WTC11 (cell line): ENCODE results near the gene PSEN2. TPM values are rescaled to one million over a fixed set of nuclear protein-coding genes. Genes with fewer than 3 reads are reported as not detected.

Experiments used
- ATAC-seq: fragments of 200-7000 bp; cut with Tn5 transposase; 2 replicates; pipeline ENCODE4 v1.10.0; 2021; ENCODE audit warnings: mild to moderate bottlenecking, moderate library complexity
- CTCF ChIA-PET: fragments of 300-600 bp; sonication (Branson Sonifier 250); formaldehyde crosslinking; loops from one replicate; lab custom pipeline; 2021; ENCODE audit warnings: antibody characterized with exemption; lab: Charles Lee
- POLR2A ChIA-PET: fragments of 350-600 bp; sonication (Branson Sonifier 250); formaldehyde crosslinking; loops from one replicate; lab custom pipeline; 2021; ENCODE audit warnings: antibody characterized with exemption; lab: Charles Lee
- DNase-seq: peaks from one replicate; pipeline ENCODE4 v3.0.0; 2021; ENCODE audit warnings: low spot score
- H3K27ac Mint-ChIP-seq: 2 replicates; pipeline ENCODE4 v1.8.0; 2021; ENCODE audit warnings: mixed read lengths
- H3K27me3 Mint-ChIP-seq: 2 replicates; pipeline ENCODE4 v1.8.0; 2021; ENCODE audit warnings: low read depth, mild to moderate bottlenecking, moderate library complexity, mixed read lengths
- H3K36me3 Mint-ChIP-seq: 2 replicates; pipeline ENCODE4 v1.8.0; 2021; ENCODE audit warnings: mixed read lengths
- H3K4me1 Mint-ChIP-seq: 2 replicates; pipeline ENCODE4 v1.8.0; 2022; ENCODE audit warnings: mixed read lengths
- H3K4me3 Mint-ChIP-seq: 2 replicates; pipeline ENCODE4 v1.8.0; 2021; ENCODE audit warnings: mild to moderate bottlenecking, moderate library complexity, mixed read lengths
- H3K9me3 Mint-ChIP-seq: 2 replicates; pipeline ENCODE4 v1.8.0; 2021; ENCODE audit warnings: mixed read lengths
- CREM ChIP-seq: sonication (generic); formaldehyde crosslinking; IDR thresholded peaks from 2 replicates; pipeline ENCODE4 v1.8.1; 2022; ENCODE audit warnings: mild to moderate bottlenecking, missing genetic modification reagents, moderate library complexity
- E2F1 ChIP-seq: sonication (generic); formaldehyde crosslinking; IDR thresholded peaks from 2 replicates; pipeline ENCODE4 v1.8.0; 2022; ENCODE audit warnings: mild to moderate bottlenecking, missing genetic modification reagents
- ELF4 ChIP-seq: sonication (generic); formaldehyde crosslinking; IDR thresholded peaks from 2 replicates; pipeline ENCODE4 v1.8.1; 2022; ENCODE audit warnings: low read depth, mild to moderate bottlenecking, moderate library complexity, missing genetic modification reagents
- ESRRA ChIP-seq: sonication (generic); formaldehyde crosslinking; IDR thresholded peaks from 2 replicates; pipeline ENCODE4 v1.8.1; 2022; ENCODE audit warnings: mild to moderate bottlenecking, missing genetic modification reagents, borderline replicate concordance
- FOXK1 ChIP-seq: sonication (generic); formaldehyde crosslinking; IDR thresholded peaks from 2 replicates; pipeline ENCODE4 v1.8.0; 2022; ENCODE audit warnings: mild to moderate bottlenecking, moderate library complexity, missing genetic modification reagents
- FOXP4 ChIP-seq: sonication (generic); formaldehyde crosslinking; IDR thresholded peaks from 2 replicates; pipeline ENCODE4 v1.8.0; 2022; ENCODE audit warnings: mild to moderate bottlenecking, missing genetic modification reagents
- GTF2I ChIP-seq: fragments of 250-450 bp; sonication (Bioruptor Pico); conservative IDR thresholded peaks from 2 replicates; pipeline ENCODE4 v1.4.0; 2021; ENCODE audit warnings: mild to moderate bottlenecking
- IRF1 ChIP-seq: sonication (generic); formaldehyde crosslinking; IDR thresholded peaks from 2 replicates; pipeline ENCODE4 v1.8.0; 2023; ENCODE audit warnings: missing genetic modification reagents
- KAT7 ChIP-seq: sonication (generic); formaldehyde crosslinking; IDR thresholded peaks from 2 replicates; pipeline ENCODE4 v1.8.1; 2023; ENCODE audit warnings: missing genetic modification reagents, mild to moderate bottlenecking, borderline replicate concordance
- MAX ChIP-seq: sonication (generic); formaldehyde crosslinking; IDR thresholded peaks from 2 replicates; pipeline ENCODE4 v1.8.0; 2022; ENCODE audit warnings: mild to moderate bottlenecking, missing genetic modification reagents
- MYBL2 ChIP-seq: sonication (generic); formaldehyde crosslinking; IDR thresholded peaks from 2 replicates; pipeline ENCODE4 v1.8.1; 2023; ENCODE audit warnings: mild to moderate bottlenecking, moderate library complexity, missing genetic modification reagents
- NFYB ChIP-seq: sonication (generic); formaldehyde crosslinking; conservative IDR thresholded peaks from 2 replicates; pipeline ENCODE4 v1.8.0; 2022; ENCODE audit warnings: low read depth, missing genetic modification reagents
- NR1H2 ChIP-seq: sonication (generic); formaldehyde crosslinking; IDR thresholded peaks from 2 replicates; pipeline ENCODE4 v1.9.0; 2021; ENCODE audit warnings: mild to moderate bottlenecking, moderate library complexity, missing genetic modification reagents
- NR2C2 ChIP-seq: sonication (generic); formaldehyde crosslinking; IDR thresholded peaks from 2 replicates; pipeline ENCODE4 v1.8.0; 2022; ENCODE audit warnings: mild to moderate bottlenecking, missing genetic modification reagents
- SP1 ChIP-seq: sonication (generic); formaldehyde crosslinking; conservative IDR thresholded peaks from 2 replicates; pipeline ENCODE4 v1.8.1; 2022; ENCODE audit warnings: missing genetic modification reagents
- ZNF121 ChIP-seq: sonication (generic); formaldehyde crosslinking; IDR thresholded peaks from 2 replicates; pipeline ENCODE4 v1.8.0; 2023; ENCODE audit warnings: missing genetic modification reagents
- ZNF138 ChIP-seq: sonication (generic); formaldehyde crosslinking; conservative IDR thresholded peaks from 2 replicates; pipeline ENCODE4 v1.8.1; 2022; ENCODE audit warnings: mild to moderate bottlenecking, moderate library complexity, missing genetic modification reagents
- ZNF219 ChIP-seq: sonication (generic); formaldehyde crosslinking; IDR thresholded peaks from 2 replicates; pipeline ENCODE4 v1.8.0; 2023; ENCODE audit warnings: missing genetic modification reagents, mild to moderate bottlenecking, borderline replicate concordance
- ZNF232 ChIP-seq: sonication (generic); formaldehyde crosslinking; IDR thresholded peaks from 2 replicates; pipeline ENCODE4 v1.8.0; 2022; ENCODE audit warnings: mild to moderate bottlenecking, missing genetic modification reagents
- ZNF317 ChIP-seq: sonication (generic); formaldehyde crosslinking; IDR thresholded peaks from 2 replicates; pipeline ENCODE4 v1.8.1; 2023; ENCODE audit warnings: low read depth, mild to moderate bottlenecking, moderate library complexity, missing genetic modification reagents, borderline replicate concordance
- ZNF532 ChIP-seq: fragments of 250-450 bp; sonication (Bioruptor Pico); IDR thresholded peaks from 2 replicates; pipeline ENCODE4 v1.9.0; 2021; ENCODE audit warnings: mild to moderate bottlenecking, borderline replicate concordance
- total RNA-seq: library from RNA; stranded (reverse); gene quantifications from 3 replicates; pipeline ENCODE4 v1.2.3, GENCODE V29; 2021

Gene PSEN2
- total RNA-seq, 1 experiment from 2014 or later: 18.4 TPM

- H3K36me3 Mint-ChIP-seq: no peaks in the 10 kb centered on the region
- H3K4me1 Mint-ChIP-seq: peaks cover 8% of the 10 kb centered on the region
- POLR2A ChIA-PET: no interaction called here
- TF ChIP-seq NFYB (CRISPR knock-in tag) (peak; percentile 44; the same call in 1 of the 2 replicates), MAX (CRISPR knock-in tag) (no peak)
- DNase-seq: no peak
- CTCF ChIA-PET: interaction anchor here (1.6 kb wide), 1 partner anchor 81 kb away, joined by 4 read pairs; no protein-coding TSS in a partner anchor
- no peaks in the 10 kb centered on the region for H3K9me3 Mint-ChIP-seq
- no peak overlapping the region for H3K27ac Mint-ChIP-seq
- H3K27me3 Mint-ChIP-seq: no peaks in the 10 kb centered on the region
- peak; percentile 63 for ATAC-seq
- H3K4me3 Mint-ChIP-seq: no peak overlapping the region
These were observed 38.5 kb downstream of the PSEN2 start for GRCh38 chr1:226908913-226909312.

GRCh38 chr1:226912587-226913176 lies 42.3 kb downstream of the PSEN2 start:
- Mint-ChIP-seq H3K27ac (no peak overlapping the region), H3K4me3 (no peak overlapping the region), H3K27me3 (no peaks in the 10 kb centered on the region), H3K36me3 (no peaks in the 10 kb centered on the region), H3K4me1 (peaks cover 5% of the 10 kb centered on the region; the same call in 1 of the 2 replicates), H3K9me3 (no peaks in the 10 kb centered on the region)
- CTCF ChIA-PET: interaction anchor here (0.6 to 2.1 kb wide), 18 partner anchors 10 to 1041 kb away, joined by 3 to 12 read pairs (median 4); partner anchors contain the start of gene COQ8A
- ATAC-seq: peak; percentile 97
- TF ChIP-seq CREM (CRISPR knock-in tag) (0 out of 2 replicates have a peak, but pooled peaks have one; percentile 39), ESRRA (CRISPR knock-in tag) (no peak), ZNF138 (CRISPR knock-in tag) (no peak), ZNF121 (no peak), NR2C2 (CRISPR knock-in tag) (no peak), ELF4 (CRISPR knock-in tag) (no peak), ZNF232 (CRISPR knock-in tag) (0 out of 2 replicates have a peak, but pooled peaks have one; percentile 35), ZNF317 (CRISPR knock-in tag) (no peak)
- POLR2A ChIA-PET: no interaction called here
- peak; percentile 84 for DNase-seq

GRCh38 chr1:226915672-226915995 lies 45.2 kb downstream of the PSEN2 start:
- ATAC-seq (no peak), DNase-seq (no peak)
- Mint-ChIP-seq H3K27ac (no peak overlapping the region), H3K4me1 (0 out of 2 replicates have a peak, but pooled peaks cover 3% of the 10 kb centered on the region), H3K27me3 (no peaks in the 10 kb centered on the region), H3K4me3 (no peak overlapping the region), H3K36me3 (no peaks in the 10 kb centered on the region)
- CTCF ChIA-PET: no interaction called here
- TF ChIP-seq KAT7: no peak
- TF ChIP-seq GTF2I (CRISPR knock-in tag): no peak
- no peak for TF ChIP-seq E2F1 (CRISPR knock-in tag)
- no peak for TF ChIP-seq NR1H2
- TF ChIP-seq CREM (CRISPR knock-in tag): no peak
- TF ChIP-seq FOXK1: no peak
- TF ChIP-seq, all 79 proteins: peak for 0
- H3K9me3 Mint-ChIP-seq: no peaks in the 10 kb centered on the region
- POLR2A ChIA-PET: no interaction called here

- ATAC-seq: no peak
- TF ChIP-seq ZNF532 (CRISPR knock-in tag): no peak
- TF ChIP-seq IRF1 (CRISPR knock-in tag): no peak
- TF ChIP-seq ZNF232 (CRISPR knock-in tag): no peak
- no peak for TF ChIP-seq FOXP4 (CRISPR knock-in tag)
- no peak for TF ChIP-seq KAT7
- TF ChIP-seq MYBL2 (CRISPR knock-in tag): no peak
- no peak for TF ChIP-seq ZNF219 (CRISPR knock-in tag)
- TF ChIP-seq SP1: no peak
- no peak for TF ChIP-seq CREM (CRISPR knock-in tag)
These were observed 46.1 kb downstream of the PSEN2 start for GRCh38 chr1:226916497-226916896.

More at GRCh38 chr1:226916497-226916896, 46.1 kb downstream of the PSEN2 start:
- no peak for DNase-seq
- Mint-ChIP-seq H3K27ac (no peak overlapping the region), H3K36me3 (no peaks in the 10 kb centered on the region), H3K4me1 (0 out of 2 replicates have a peak, but pooled peaks cover 3% of the 10 kb centered on the region), H3K4me3 (no peak overlapping the region), H3K27me3 (no peaks in the 10 kb centered on the region), H3K9me3 (peaks cover 2% of the 10 kb centered on the region; the same call in 1 of the 2 replicates)
- ChIA-PET CTCF (no interaction called here), POLR2A (no interaction called here)
